Breast epithelium (tissue), 4 donors: ENCODE measurements around the gene TLX3. TPM values are rescaled to one million over a fixed set of nuclear protein-coding genes. Genes with fewer than 3 reads are reported as not detected.

Experiments used
- DNase-seq, 2 donors: peaks; one replicate each; pipeline ENCODE4 v3.0.0-alpha.2; 2019; ENCODE audit warnings: low spot score in 2 of 2
- H3K27ac ChIP-seq, 2 donors: fragments of 200-600 bp; sonication (generic) in 1 of 2; one replicate each; pipeline ENCODE4 v1.5.1; 2016 to 2019; ENCODE audit warnings: mild to moderate bottlenecking in 1 of 2
- H3K27me3 ChIP-seq, 2 donors: fragments of 200-600 bp; sonication (generic) in 1 of 2; one replicate each; pipeline versions ENCODE4 v1.5.1 to v1.6.0; 2017 to 2019; ENCODE audit warnings: control low read depth in 1 of 2, mild to moderate bottlenecking in 1 of 2
- H3K36me3 ChIP-seq: fragments of 200-600 bp; one replicate; pipeline ENCODE4 v1.5.1; 2019
- H3K4me1 ChIP-seq, 2 donors: fragments of 200-600 bp; sonication (generic); one replicate each; pipeline ENCODE4 v1.5.1; 2016 to 2019; ENCODE audit warnings: control low read depth in 1 of 2
- H3K4me3 ChIP-seq, 3 donors: fragments of 200-600 bp; sonication (generic); 1 replicate in 2 of 3; 2 replicates in 1 of 3; pipeline ENCODE4 v1.5.1; 2016 to 2019; ENCODE audit warnings: mild to moderate bottlenecking in 3 of 3, moderate library complexity in 2 of 3
- H3K9me3 ChIP-seq, 2 donors: fragments of 200-600 bp; sonication (generic) in 1 of 2; one replicate each; pipeline ENCODE4 v1.5.1; 2016 to 2019; ENCODE audit warnings: control low read depth in 1 of 2
- CTCF ChIP-seq, 3 donors: fragments of 450-650 bp; IDR thresholded peaks; one replicate each; pipeline ENCODE4 v1.5.1; 2016 to 2017; ENCODE audit warnings: antibody characterized with exemption in 3 of 3, mild to moderate bottlenecking in 3 of 3, moderate library complexity in 3 of 3
- POLR2A ChIP-seq: fragments of 450-650 bp; IDR thresholded peaks from one replicate; pipeline ENCODE4 v1.6.1; 2016; ENCODE audit warnings: antibody characterized with exemption, mild to moderate bottlenecking, moderate library complexity
- POLR2AphosphoS5 ChIP-seq, 3 donors: sonication (generic); formaldehyde crosslinking; IDR thresholded peaks; one replicate each; pipeline ENCODE4 v1.6.1; 2017; ENCODE audit warnings: antibody characterized with exemption in 3 of 3
- intact Hi-C: fragments of 100-400 bp; cut with DNase I; formaldehyde crosslinking; loops from one replicate; pipeline ENCODE4 v1.15.1; 2023; ENCODE audit warnings: low total_unique reads
- total RNA-seq, 3 donors: library from RNA; depleted of rRNA; stranded (reverse); fragments of >200 nt; gene quantifications; one replicate each; pipeline ENCODE4 v1.1.0, GENCODE V29; 2016

The TLX3 gene
- total RNA-seq, 3 donors from 2014 or later = not detected

GRCh38 chr5:171315925-171316257 is 6.8 kb downstream of the TLX3 start:
- Histone ChIP-seq H3K4me3 (peak overlapping the region in 2 of 3 donors; percentile 7 to 55), H3K27me3 (peaks cover 4 to 99% of the 10 kb centered on the region in 2 donors), H3K4me1 (peaks cover 9% of the 10 kb centered on the region in 2 donors), H3K36me3 (no peaks in the 10 kb centered on the region), H3K27ac (no peak overlapping the region), H3K9me3 (no peaks in the 10 kb centered on the region)
- TF ChIP-seq POLR2AphosphoS5 (IDR thresholded peaks at IDR 0.05) = no peak
- no peak for TF ChIP-seq CTCF (IDR thresholded peaks at IDR 0.05)
- no peak for TF ChIP-seq POLR2A
- intact Hi-C loops = no loop called here
- DNase-seq = no peak

GRCh38 chr5:171316258-171317121 is 7.4 kb downstream of the TLX3 start:
- intact Hi-C loops = no loop called here
- no peaks in the 10 kb centered on the region for H3K36me3 ChIP-seq
- no peaks in the 10 kb centered on the region for H3K9me3 ChIP-seq
- no peak overlapping the region for H3K27ac ChIP-seq
- H3K4me3 ChIP-seq = peak overlapping the region in 2 of 3 donors; percentile 7 to 55
- H3K4me1 ChIP-seq = peaks cover 4 to 9% of the 10 kb centered on the region in 2 donors
- TF ChIP-seq CTCF (IDR thresholded peaks at IDR 0.05) (no peak), POLR2AphosphoS5 (IDR thresholded peaks at IDR 0.05) (no peak), POLR2A (no peak)
- no peak for DNase-seq
- H3K27me3 ChIP-seq = peaks cover 4 to 99% of the 10 kb centered on the region in 2 donors

- peaks cover 0 to 97% of the 10 kb centered on the region in 2 donors for H3K27me3 ChIP-seq
- no peak overlapping the region for H3K27ac ChIP-seq
- intact Hi-C loops = no loop called here
- DNase-seq = no peak
- H3K4me1 ChIP-seq = peaks cover 4 to 9% of the 10 kb centered on the region in 2 donors
- H3K4me3 ChIP-seq = no peak overlapping the region
- no peaks in the 10 kb centered on the region for H3K9me3 ChIP-seq
- TF ChIP-seq POLR2AphosphoS5 (IDR thresholded peaks at IDR 0.05) (no peak), POLR2A (no peak), CTCF (IDR thresholded peaks at IDR 0.05) (no peak)
- H3K36me3 ChIP-seq = no peaks in the 10 kb centered on the region
Measured at GRCh38 chr5:171317230-171317629, 8.2 kb downstream of the TLX3 start.

GRCh38 chr5:171318026-171318425 is 9.0 kb downstream of the TLX3 start:
- no peaks in the 10 kb centered on the region for H3K36me3 ChIP-seq
- H3K9me3 ChIP-seq = no peaks in the 10 kb centered on the region
- H3K4me3 ChIP-seq = no peak overlapping the region
- no peak overlapping the region for H3K27ac ChIP-seq
- TF ChIP-seq POLR2A (no peak), POLR2AphosphoS5 (IDR thresholded peaks at IDR 0.05) (no peak), CTCF (IDR thresholded peaks at IDR 0.05) (no peak)
- intact Hi-C loops = no loop called here
- no peak for DNase-seq
- peaks cover 0 to 96% of the 10 kb centered on the region in 2 donors for H3K27me3 ChIP-seq
- H3K4me1 ChIP-seq = peaks cover 4 to 9% of the 10 kb centered on the region in 2 donors

- intact Hi-C loops = no loop called here
- DNase-seq = no peak
- H3K4me3 ChIP-seq = no peak overlapping the region
- H3K9me3 ChIP-seq = no peaks in the 10 kb centered on the region
- H3K36me3 ChIP-seq = no peaks in the 10 kb centered on the region
- TF ChIP-seq CTCF (IDR thresholded peaks at IDR 0.05) (no peak), POLR2AphosphoS5 (IDR thresholded peaks at IDR 0.05) (no peak), POLR2A (no peak)
- H3K27ac ChIP-seq = no peak overlapping the region
- H3K27me3 ChIP-seq = peaks cover 0 to 94% of the 10 kb centered on the region in 2 donors
- peaks cover 0 to 1% of the 10 kb centered on the region in 2 donors for H3K4me1 ChIP-seq
Measured at GRCh38 chr5:171321447-171321846, 12.4 kb downstream of the TLX3 start.
